GM23338 (cell line): ENCODE data around the gene NDUFB11. TPM values are rescaled to one million over a fixed set of nuclear protein-coding genes. Genes with fewer than 3 reads are reported as not detected.
"Not testable (repeated sequence)": the region's sequence is repeated elsewhere in the genome, so short reads cannot be mapped to it uniquely, and the experiment has no call there.

ENCODE experiments used
- ATAC-seq: fragments of 200-7000 bp; cut with Tn5 transposase; 3 replicates; pipeline ENCODE4 v1.9.1; 2020
- DNase-seq: peaks from one replicate; pipeline ENCODE4 v3.0.0-alpha.2; 2015; ENCODE audit warnings: low spot score
- H2AFZ ChIP-seq: fragments of 200-600 bp; sonication (generic); 2 replicates; pipeline ENCODE4 v1.8.0; 2016; ENCODE audit warnings: antibody characterized with exemption, mild to moderate bottlenecking, moderate library complexity
- H3F3A ChIP-seq: fragments of 200-600 bp; sonication (generic); replicated peaks from 2 replicates; pipeline ENCODE4 v1.8.0; 2017; ENCODE audit warnings: antibody characterized with exemption, mixed run types, low read depth
- H3K27ac ChIP-seq: fragments of 200-600 bp; sonication (generic); 2 replicates; pipeline ENCODE4 v1.6.1; 2016; ENCODE audit warnings: low read depth
- H3K27me3 ChIP-seq: fragments of 200-600 bp; sonication (generic); 2 replicates; pipeline ENCODE4 v1.8.0; 2016; ENCODE audit warnings: mild to moderate bottlenecking, mixed run types, moderate library complexity; ENCODE audit not compliant: insufficient read depth
- H3K36me3 ChIP-seq: fragments of 200-600 bp; sonication (generic); 2 replicates; pipeline ENCODE4 v1.8.0; 2016; ENCODE audit warnings: mild to moderate bottlenecking; ENCODE audit not compliant: insufficient read depth
- H3K4me1 ChIP-seq: fragments of 200-600 bp; sonication (generic); 2 replicates; pipeline ENCODE4 v1.8.0; 2016; ENCODE audit warnings: mild to moderate bottlenecking, moderate library complexity; ENCODE audit not compliant: insufficient read depth
- H3K4me2 ChIP-seq: fragments of 200-600 bp; sonication (generic); 2 replicates; pipeline ENCODE4 v1.7.1; 2017; ENCODE audit warnings: mixed run types
- H3K4me3 ChIP-seq: fragments of 200-600 bp; sonication (generic); 2 replicates; pipeline ENCODE4 v1.6.1; 2016; ENCODE audit warnings: mixed run types
- H3K79me2 ChIP-seq: fragments of 200-600 bp; sonication (generic); replicated peaks from 2 replicates; pipeline ENCODE4 v1.8.0; 2017; ENCODE audit warnings: mild to moderate bottlenecking; ENCODE audit not compliant: insufficient read depth
- H3K9me2 ChIP-seq: fragments of 200-600 bp; sonication (generic); 2 replicates; pipeline ENCODE4 v1.8.0; 2017; ENCODE audit not compliant: insufficient read depth
- H4K20me1 ChIP-seq: fragments of 200-600 bp; sonication (generic); replicated peaks from 2 replicates; pipeline ENCODE4 v1.8.0; 2017; ENCODE audit warnings: mild to moderate bottlenecking; ENCODE audit not compliant: insufficient read depth
- H3K27ac Mint-ChIP-seq: 2 replicates; pipeline ENCODE4 v1.8.0; 2020; ENCODE audit warnings: inconsistent platforms, mild to moderate bottlenecking, moderate library complexity, mixed read lengths
- H3K27me3 Mint-ChIP-seq: 3 replicates; pipeline ENCODE4 v1.8.0; 2022; ENCODE audit warnings: low read depth, mild to moderate bottlenecking, moderate library complexity, mixed read lengths, inconsistent platforms; ENCODE audit not compliant: insufficient read depth, poor library complexity
- H3K36me3 Mint-ChIP-seq: 3 replicates; pipeline ENCODE4 v1.8.0; 2021; ENCODE audit warnings: low read depth, mild to moderate bottlenecking, inconsistent platforms, moderate library complexity, mixed read lengths
- H3K4me1 Mint-ChIP-seq: 3 replicates; pipeline ENCODE4 v1.8.0; 2020; ENCODE audit warnings: mild to moderate bottlenecking, inconsistent platforms, mixed read lengths
- H3K4me3 Mint-ChIP-seq: 3 replicates; pipeline ENCODE4 v1.8.0; 2021; ENCODE audit warnings: moderate library complexity, mild to moderate bottlenecking, inconsistent platforms, mixed read lengths
- H3K9me3 Mint-ChIP-seq: 3 replicates; pipeline ENCODE4 v1.8.0; 2020; ENCODE audit warnings: moderate library complexity, mild to moderate bottlenecking, inconsistent platforms, mixed read lengths
- CREB1 ChIP-seq: fragments of 250-450 bp; sonication (Bioruptor Pico); IDR thresholded peaks from 2 replicates; pipeline ENCODE4 v1.5.0; 2020; ENCODE audit warnings: low read depth, mild to moderate bottlenecking, moderate library complexity
- ETS1 ChIP-seq: IDR thresholded peaks from 2 replicates; pipeline ENCODE4 v1.6.1; 2016; ENCODE audit warnings: antibody characterized with exemption
- EZH2 ChIP-seq: fragments of 200-600 bp; sonication (generic); IDR thresholded peaks from one replicate; pipeline ENCODE4 v1.8.0; 2017; ENCODE audit warnings: antibody characterized with exemption, mild to moderate bottlenecking, low read depth; ENCODE audit not compliant: unreplicated experiment
- EZH2phosphoT487 ChIP-seq: fragments of 200-600 bp; sonication (generic); IDR thresholded peaks from one replicate; pipeline ENCODE4 v1.8.1; 2018; ENCODE audit warnings: antibody characterized with exemption; ENCODE audit not compliant: unreplicated experiment
- JUNB ChIP-seq: IDR thresholded peaks from one replicate; pipeline ENCODE4 v1.6.1; 2016; ENCODE audit warnings: antibody characterized with exemption; ENCODE audit not compliant: unreplicated experiment
- NANOG ChIP-seq: IDR thresholded peaks from 2 replicates; pipeline ENCODE4 v1.6.1; 2016; ENCODE audit warnings: antibody characterized with exemption, borderline replicate concordance
- POLR2AphosphoS5 ChIP-seq: IDR thresholded peaks from 2 replicates; pipeline ENCODE4 v1.6.1; 2016; ENCODE audit warnings: antibody characterized with exemption, low read depth
- STAT1 ChIP-seq: IDR thresholded peaks from one replicate; pipeline ENCODE4 v1.6.1; 2016; ENCODE audit warnings: antibody characterized with exemption; ENCODE audit not compliant: unreplicated experiment
- ZNF114 ChIP-seq: fragments of 250-450 bp; sonication (Bioruptor Pico); IDR thresholded peaks from 2 replicates; pipeline ENCODE4 v1.5.0; 2020; ENCODE audit warnings: mild to moderate bottlenecking, moderate library complexity
- ZNF331 ChIP-seq: fragments of 250-450 bp; sonication (Bioruptor Pico); IDR thresholded peaks from 2 replicates; pipeline ENCODE4 v1.5.0; 2020; ENCODE audit warnings: low read depth, mild to moderate bottlenecking, moderate library complexity
- polyA plus RNA-seq: library from polyadenylated mRNA; unstranded; fragments of >200 nt; fragmentation: Nextera tagmentation; extraction: Ambion mirVana; gene quantifications from 2 replicates; pipeline ENCODE4 v1.2.1, GENCODE V29; 2016
- total RNA-seq: library from RNA; depleted of rRNA; stranded (reverse); fragments of >200 nt; shearing (Covaris generic); gene quantifications from 2 replicates; pipeline ENCODE4 v1.2.3, GENCODE V29; 2014
- TF ChIP-seq, protein P1 (sequence below): IDR thresholded peaks from one replicate; pipeline ENCODE4 v1.6.1; 2018; ENCODE audit warnings: antibody characterized with exemption; ENCODE audit not compliant: unreplicated experiment
- TF ChIP-seq, protein P2 (sequence below), 2 experiments: fragments of 200-600 bp in 1 of 2; sonication (generic) in 1 of 2; conservative IDR thresholded peaks; 2 replicates each; pipeline versions ENCODE4 v1.5.1 to v1.6.1; 2016 to 2017; ENCODE audit warnings: antibody characterized with exemption in 2 of 2, low read depth in 2 of 2, mild to moderate bottlenecking in 2 of 2, moderate library complexity in 1 of 2

Gene NDUFB11
- total and polyA plus RNA-seq, 2 experiments from 2014 or later, result 103 to 238 TPM

GRCh38 chrX:47138171-47138570 is 6.3 kb downstream of the NDUFB11 start:
- Histone ChIP-seq H4K20me1 (no peaks in the 10 kb centered on the region), H2AFZ (no peak overlapping the region)
- no peak for ATAC-seq

GRCh38 chrX:47135650-47136049 is 8.9 kb downstream of the NDUFB11 start:
- not testable (repeated sequence) for H3K4me3 Mint-ChIP-seq, H3K9me2 ChIP-seq, H4K20me1 ChIP-seq, H3K4me1 Mint-ChIP-seq, H3K27me3 Mint-ChIP-seq, H3K4me3 ChIP-seq, H3K36me3 Mint-ChIP-seq, H3K36me3 ChIP-seq, H2AFZ ChIP-seq, H3K27me3 ChIP-seq, DNase-seq, ATAC-seq, H3K4me2 ChIP-seq, H3K27ac ChIP-seq, H3K79me2 ChIP-seq, H3K9me3 Mint-ChIP-seq, H3K27ac Mint-ChIP-seq, H3F3A ChIP-seq, H3K4me1 ChIP-seq

More at GRCh38 chrX:47138171-47138570, 6.3 kb downstream of the NDUFB11 start:
- Histone ChIP-seq H3K79me2 (peaks cover 3% of the 10 kb centered on the region), H3K36me3 (no peaks in the 10 kb centered on the region), H3F3A (no peaks in the 10 kb centered on the region), H3K4me2 (no peak overlapping the region), H3K4me1 (peaks cover 1% of the 10 kb centered on the region; the same call in 1 of the 2 replicates), H3K27ac (no peak overlapping the region), H3K9me2 (no peaks in the 10 kb centered on the region), H3K27me3 (no peaks in the 10 kb centered on the region), H3K4me3 (no peak overlapping the region)
- Mint-ChIP-seq H3K36me3 (peaks cover 25% of the 10 kb centered on the region), H3K27ac (no peak overlapping the region), H3K9me3 (no peaks in the 10 kb centered on the region), H3K4me3 (no peak overlapping the region), H3K27me3 (peaks cover 4% of the 10 kb centered on the region), H3K4me1 (no peaks in the 10 kb centered on the region; the same call in 2 of the 3 replicates)
- no peak for DNase-seq
- TF ChIP-seq, protein P1, sequence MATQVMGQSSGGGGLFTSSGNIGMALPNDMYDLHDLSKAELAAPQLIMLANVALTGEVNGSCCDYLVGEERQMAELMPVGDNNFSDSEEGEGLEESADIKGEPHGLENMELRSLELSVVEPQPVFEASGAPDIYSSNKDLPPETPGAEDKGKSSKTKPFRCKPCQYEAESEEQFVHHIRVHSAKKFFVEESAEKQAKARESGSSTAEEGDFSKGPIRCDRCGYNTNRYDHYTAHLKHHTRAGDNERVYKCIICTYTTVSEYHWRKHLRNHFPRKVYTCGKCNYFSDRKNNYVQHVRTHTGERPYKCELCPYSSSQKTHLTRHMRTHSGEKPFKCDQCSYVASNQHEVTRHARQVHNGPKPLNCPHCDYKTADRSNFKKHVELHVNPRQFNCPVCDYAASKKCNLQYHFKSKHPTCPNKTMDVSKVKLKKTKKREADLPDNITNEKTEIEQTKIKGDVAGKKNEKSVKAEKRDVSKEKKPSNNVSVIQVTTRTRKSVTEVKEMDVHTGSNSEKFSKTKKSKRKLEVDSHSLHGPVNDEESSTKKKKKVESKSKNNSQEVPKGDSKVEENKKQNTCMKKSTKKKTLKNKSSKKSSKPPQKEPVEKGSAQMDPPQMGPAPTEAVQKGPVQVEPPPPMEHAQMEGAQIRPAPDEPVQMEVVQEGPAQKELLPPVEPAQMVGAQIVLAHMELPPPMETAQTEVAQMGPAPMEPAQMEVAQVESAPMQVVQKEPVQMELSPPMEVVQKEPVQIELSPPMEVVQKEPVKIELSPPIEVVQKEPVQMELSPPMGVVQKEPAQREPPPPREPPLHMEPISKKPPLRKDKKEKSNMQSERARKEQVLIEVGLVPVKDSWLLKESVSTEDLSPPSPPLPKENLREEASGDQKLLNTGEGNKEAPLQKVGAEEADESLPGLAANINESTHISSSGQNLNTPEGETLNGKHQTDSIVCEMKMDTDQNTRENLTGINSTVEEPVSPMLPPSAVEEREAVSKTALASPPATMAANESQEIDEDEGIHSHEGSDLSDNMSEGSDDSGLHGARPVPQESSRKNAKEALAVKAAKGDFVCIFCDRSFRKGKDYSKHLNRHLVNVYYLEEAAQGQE, result no peak
- TF ChIP-seq EZH2phosphoT487 (no peak), ZNF114 (CRISPR knock-in tag) (no peak), NANOG (no peak)

DNA sequence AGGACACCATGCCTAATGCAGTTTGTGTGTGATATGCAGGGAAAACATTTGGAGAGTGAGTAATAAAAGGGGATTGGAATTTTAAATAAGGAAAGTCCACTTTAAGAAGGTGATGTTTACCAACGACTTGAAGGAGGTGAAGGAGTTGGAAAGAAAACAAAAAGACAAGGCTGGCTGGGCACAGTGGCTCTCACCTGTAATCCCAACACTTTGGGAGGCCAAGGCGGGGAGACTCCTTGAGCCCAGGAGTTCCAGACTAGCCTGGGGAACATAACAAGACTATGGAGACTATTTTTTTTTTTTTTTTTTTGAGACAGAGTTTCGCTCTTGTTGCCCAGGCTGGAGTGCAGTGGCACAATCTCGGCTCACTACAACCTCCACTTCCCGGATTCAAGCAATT is 11.0 kb downstream of the NDUFB11 start:
- Histone ChIP-seq H3K79me2 (no peaks in the 10 kb centered on the region), H3K27ac (no peak overlapping the region), H2AFZ (no peak overlapping the region), H3K4me3 (no peak overlapping the region), H3F3A (no peaks in the 10 kb centered on the region), H4K20me1 (no peaks in the 10 kb centered on the region), H3K9me2 (no peaks in the 10 kb centered on the region), H3K4me2 (no peak overlapping the region), H3K36me3 (no peaks in the 10 kb centered on the region), H3K4me1 (no peaks in the 10 kb centered on the region), H3K27me3 (no peaks in the 10 kb centered on the region)
- no peaks in the 10 kb centered on the region for H3K4me1 Mint-ChIP-seq
- ATAC-seq (no peak), DNase-seq (no peak)
- H3K36me3 Mint-ChIP-seq, result no peaks in the 10 kb centered on the region
- peaks cover 2% of the 10 kb centered on the region for H3K27me3 Mint-ChIP-seq
- no peak overlapping the region for H3K27ac Mint-ChIP-seq
- H3K9me3 Mint-ChIP-seq, result no peaks in the 10 kb centered on the region
- H3K4me3 Mint-ChIP-seq, result no peak overlapping the region
- TF ChIP-seq ETS1 (no peak), ZNF114 (CRISPR knock-in tag) (no peak), JUNB (no peak), ZNF331 (CRISPR knock-in tag) (no peak), STAT1 (no peak), EZH2 (no peak), CREB1 (CRISPR knock-in tag) (no peak), POLR2AphosphoS5 (no peak), EZH2phosphoT487 (no peak), NANOG (no peak)
- TF ChIP-seq, protein P2, sequence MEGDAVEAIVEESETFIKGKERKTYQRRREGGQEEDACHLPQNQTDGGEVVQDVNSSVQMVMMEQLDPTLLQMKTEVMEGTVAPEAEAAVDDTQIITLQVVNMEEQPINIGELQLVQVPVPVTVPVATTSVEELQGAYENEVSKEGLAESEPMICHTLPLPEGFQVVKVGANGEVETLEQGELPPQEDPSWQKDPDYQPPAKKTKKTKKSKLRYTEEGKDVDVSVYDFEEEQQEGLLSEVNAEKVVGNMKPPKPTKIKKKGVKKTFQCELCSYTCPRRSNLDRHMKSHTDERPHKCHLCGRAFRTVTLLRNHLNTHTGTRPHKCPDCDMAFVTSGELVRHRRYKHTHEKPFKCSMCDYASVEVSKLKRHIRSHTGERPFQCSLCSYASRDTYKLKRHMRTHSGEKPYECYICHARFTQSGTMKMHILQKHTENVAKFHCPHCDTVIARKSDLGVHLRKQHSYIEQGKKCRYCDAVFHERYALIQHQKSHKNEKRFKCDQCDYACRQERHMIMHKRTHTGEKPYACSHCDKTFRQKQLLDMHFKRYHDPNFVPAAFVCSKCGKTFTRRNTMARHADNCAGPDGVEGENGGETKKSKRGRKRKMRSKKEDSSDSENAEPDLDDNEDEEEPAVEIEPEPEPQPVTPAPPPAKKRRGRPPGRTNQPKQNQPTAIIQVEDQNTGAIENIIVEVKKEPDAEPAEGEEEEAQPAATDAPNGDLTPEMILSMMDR (conservative IDR thresholded peaks at IDR 0.05; ENCODE audit: low read depth in 2 of 2), result no peak
